Measurements from ENCODE around the gene ADD3. TPM values are rescaled to one million over a fixed set of nuclear protein-coding genes. Genes with fewer than 3 reads are reported as not detected.

ADD3 gene
- total RNA-seq, 1 donor from 2014 or later, result 57.4 TPM

DNA sequence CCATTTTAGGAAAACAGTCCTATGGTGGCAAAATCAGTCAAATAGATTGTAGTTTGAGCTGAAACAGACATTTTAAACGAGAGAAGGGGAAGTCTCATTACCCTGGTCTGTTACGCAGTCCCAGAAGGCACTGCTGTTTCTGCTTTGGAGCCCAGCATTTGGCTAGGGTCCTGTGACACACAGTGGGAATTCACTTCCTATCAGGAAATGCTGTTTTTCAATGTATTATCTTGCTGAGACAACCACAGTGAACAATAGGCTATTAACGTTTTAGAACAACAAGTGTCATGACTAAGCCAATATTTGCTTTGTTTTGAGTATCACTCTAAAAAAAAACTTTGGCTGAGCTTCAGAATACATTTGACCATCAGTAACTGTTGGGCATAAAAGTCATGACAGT is 74.1 kb downstream of the ADD3 start:
- Histone ChIP-seq H3K9me3 (no peaks in the 10 kb centered on the region), H3K36me3 (no peaks in the 10 kb centered on the region), H3K27me3 (no peaks in the 10 kb centered on the region), H3K4me1 (peaks cover 52% of the 10 kb centered on the region), H3K4me3 (no peak overlapping the region), H3K27ac (peak overlapping the region; percentile 12)
- DNase-seq (no peak), ATAC-seq (peak; percentile 80)
- TF ChIP-seq, protein P1, sequence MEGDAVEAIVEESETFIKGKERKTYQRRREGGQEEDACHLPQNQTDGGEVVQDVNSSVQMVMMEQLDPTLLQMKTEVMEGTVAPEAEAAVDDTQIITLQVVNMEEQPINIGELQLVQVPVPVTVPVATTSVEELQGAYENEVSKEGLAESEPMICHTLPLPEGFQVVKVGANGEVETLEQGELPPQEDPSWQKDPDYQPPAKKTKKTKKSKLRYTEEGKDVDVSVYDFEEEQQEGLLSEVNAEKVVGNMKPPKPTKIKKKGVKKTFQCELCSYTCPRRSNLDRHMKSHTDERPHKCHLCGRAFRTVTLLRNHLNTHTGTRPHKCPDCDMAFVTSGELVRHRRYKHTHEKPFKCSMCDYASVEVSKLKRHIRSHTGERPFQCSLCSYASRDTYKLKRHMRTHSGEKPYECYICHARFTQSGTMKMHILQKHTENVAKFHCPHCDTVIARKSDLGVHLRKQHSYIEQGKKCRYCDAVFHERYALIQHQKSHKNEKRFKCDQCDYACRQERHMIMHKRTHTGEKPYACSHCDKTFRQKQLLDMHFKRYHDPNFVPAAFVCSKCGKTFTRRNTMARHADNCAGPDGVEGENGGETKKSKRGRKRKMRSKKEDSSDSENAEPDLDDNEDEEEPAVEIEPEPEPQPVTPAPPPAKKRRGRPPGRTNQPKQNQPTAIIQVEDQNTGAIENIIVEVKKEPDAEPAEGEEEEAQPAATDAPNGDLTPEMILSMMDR (IDR thresholded peaks at IDR 0.05), result no peak
- intact Hi-C loops (cut with DNase I), result no loop called here

DNA sequence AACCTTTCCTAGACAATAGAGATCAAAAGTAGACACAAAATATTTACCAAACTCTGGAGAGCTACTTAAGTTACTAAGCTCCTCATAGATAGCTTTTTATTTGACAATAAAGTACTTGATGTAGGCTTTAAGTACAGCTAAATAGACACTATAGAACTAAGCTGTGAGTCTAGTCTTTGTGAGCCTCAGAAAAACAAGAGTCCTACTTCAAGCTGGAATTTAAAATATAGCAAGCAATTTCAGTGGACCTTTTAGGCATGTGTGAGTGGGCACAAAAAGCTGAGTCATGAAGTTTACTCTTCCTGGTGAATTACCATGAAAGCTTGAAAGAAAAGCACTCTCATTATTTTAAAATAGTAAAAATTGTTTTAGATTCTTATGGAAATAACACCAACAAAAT is 76.1 kb downstream of the ADD3 start:
- ATAC-seq, result peak; percentile 25
- H3K27ac ChIP-seq, result peak overlapping the region; percentile 3

DNA sequence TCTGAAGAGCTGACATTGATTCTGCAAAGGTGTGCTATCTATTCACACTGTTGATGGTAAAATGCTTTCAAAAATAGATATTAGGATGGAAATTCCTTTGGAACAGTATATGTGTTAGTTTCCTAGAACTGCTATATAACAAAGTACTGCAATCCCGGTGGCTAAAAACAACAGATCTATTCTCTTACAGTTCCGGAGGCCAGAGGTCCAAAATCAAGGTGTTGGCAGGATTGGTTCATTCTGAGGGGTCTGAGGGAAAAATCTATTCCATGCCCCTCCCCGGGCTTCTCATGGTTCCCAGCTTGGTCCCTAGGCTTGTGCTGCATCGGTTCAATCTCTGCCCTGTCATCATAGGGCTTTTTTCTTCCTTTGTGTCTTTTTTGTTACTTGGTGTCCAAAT is 79.9 kb downstream of the ADD3 start:
- Histone ChIP-seq H3K27ac (no peak overlapping the region), H3K4me3 (no peak overlapping the region), H3K36me3 (no peaks in the 10 kb centered on the region), H3K27me3 (no peaks in the 10 kb centered on the region), H3K4me1 (peaks cover 18% of the 10 kb centered on the region), H3K9me3 (no peaks in the 10 kb centered on the region)
- TF ChIP-seq, protein P1 (IDR thresholded peaks at IDR 0.05), result no peak
- DNase-seq (no peak), ATAC-seq (no peak)
- intact Hi-C loops (cut with DNase I), result no loop called here

More for the DNA sequence above, 76.1 kb downstream of the ADD3 start:
- Histone ChIP-seq H3K9me3 (no peaks in the 10 kb centered on the region), H3K27me3 (no peaks in the 10 kb centered on the region), H3K4me1 (peaks cover 32% of the 10 kb centered on the region), H3K36me3 (no peaks in the 10 kb centered on the region), H3K4me3 (no peak overlapping the region)
- TF ChIP-seq, protein P1 (IDR thresholded peaks at IDR 0.05), result no peak
- intact Hi-C loops (cut with DNase I), result no loop called here
- DNase-seq, result no peak

DNA sequence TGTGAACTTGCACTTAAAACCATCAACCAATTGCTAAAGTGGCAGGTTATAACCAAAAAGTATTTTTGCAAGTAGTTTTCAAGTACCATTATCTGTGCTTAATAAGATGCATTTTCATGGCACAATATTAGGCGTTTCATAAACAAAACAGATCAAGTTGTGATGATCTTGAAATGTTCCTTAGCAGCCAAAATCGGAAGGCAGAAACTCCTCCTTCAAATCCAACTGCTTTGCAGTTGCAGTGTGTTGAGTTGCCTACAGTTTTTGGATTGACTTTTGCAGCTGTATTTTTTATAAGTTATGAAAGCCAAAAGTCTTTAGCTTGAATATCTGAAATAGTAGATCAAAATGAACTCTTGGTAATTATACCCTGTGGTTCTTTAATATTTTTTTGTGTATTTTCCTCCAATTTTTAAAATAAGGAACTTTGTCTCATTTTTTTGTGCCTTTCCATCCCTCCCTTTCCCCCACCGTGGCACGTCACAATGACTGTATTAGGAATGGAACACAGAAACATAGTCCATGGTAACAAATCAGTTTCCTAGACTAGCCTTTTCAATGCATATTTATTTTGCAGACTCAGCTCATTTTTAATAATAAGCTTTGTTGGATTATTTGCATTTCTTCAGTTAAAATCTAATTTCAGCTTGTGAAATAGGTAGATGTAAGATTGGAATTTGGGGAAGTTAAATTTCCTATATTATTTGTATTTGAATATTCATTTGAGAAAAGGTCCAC is 80.8 kb downstream of the ADD3 start:
- Histone ChIP-seq H3K4me1 (peaks cover 10% of the 10 kb centered on the region), H3K27me3 (no peaks in the 10 kb centered on the region), H3K27ac (no peak overlapping the region), H3K4me3 (no peak overlapping the region), H3K9me3 (no peaks in the 10 kb centered on the region), H3K36me3 (no peaks in the 10 kb centered on the region)
- DNase-seq (no peak), ATAC-seq (no peak)
- TF ChIP-seq, protein P1 (IDR thresholded peaks at IDR 0.05), result no peak
- intact Hi-C loops (cut with DNase I), result no loop called here

DNA sequence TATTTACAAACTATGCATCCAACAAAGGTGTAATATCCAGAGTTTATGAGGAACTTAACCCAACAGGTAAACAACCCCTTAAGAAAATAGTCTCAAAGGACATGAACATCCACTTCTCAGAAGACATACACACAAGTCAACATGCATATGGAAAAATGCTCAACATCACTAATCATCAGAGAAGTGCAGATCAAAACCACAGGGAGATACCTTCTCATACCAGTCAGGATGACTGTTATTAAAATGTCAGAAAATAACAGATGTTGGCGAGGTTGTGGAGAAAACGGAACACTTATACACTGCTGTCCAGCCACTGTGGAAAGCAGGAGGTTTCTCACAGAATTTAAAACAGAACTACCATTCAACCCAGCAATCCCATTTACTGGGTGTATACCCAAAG is 84.0 kb downstream of the ADD3 start:
- no peaks in the 10 kb centered on the region for H3K9me3 ChIP-seq
- ATAC-seq (no peak), DNase-seq (no peak)
- TF ChIP-seq, protein P1 (IDR thresholded peaks at IDR 0.05), result no peak
- no peak overlapping the region for H3K27ac ChIP-seq
- peaks cover 4% of the 10 kb centered on the region for H3K4me1 ChIP-seq
- no peaks in the 10 kb centered on the region for H3K27me3 ChIP-seq
- intact Hi-C loops (cut with DNase I), result no loop called here
- no peak overlapping the region for H3K4me3 ChIP-seq
- H3K36me3 ChIP-seq, result no peaks in the 10 kb centered on the region
